Activated CD4-positive, alpha-beta T cell treated with anti-CD3 and anti-CD28 coated beads for 36 hours (primary cell): ENCODE results near the gene MIP. TPM values are rescaled to one million over a fixed set of nuclear protein-coding genes. Genes with fewer than 3 reads are reported as not detected.
"Not testable (repeated sequence)": the region's sequence is repeated elsewhere in the genome, so short reads cannot be mapped to it uniquely, and the experiment has no call there.

ENCODE experiments used
- ATAC-seq: fragments of 200-7000 bp; cut with Tn5 transposase; one replicate; pipeline ENCODE4 v1.10.0; 2021; ENCODE audit warnings: mild to moderate bottlenecking, moderate library complexity
- CTCF ChIA-PET: fragments of 350-600 bp; sonication (Branson Sonifier 250); formaldehyde crosslinking; loops from one replicate; lab custom pipeline; 2021; ENCODE audit warnings: antibody characterized with exemption; lab: Charles Lee
- POLR2A ChIA-PET: fragments of 350-600 bp; sonication (Branson Sonifier 250); formaldehyde crosslinking; loops from one replicate; lab custom pipeline; 2021; ENCODE audit warnings: antibody characterized with exemption, inconsistent platforms; lab: Charles Lee
- DNase-seq: peaks from one replicate; pipeline ENCODE4 v3.0.0-alpha.2; 2020
- H3K27ac Mint-ChIP-seq: one replicate; pipeline ENCODE4 v1.8.0; 2021; ENCODE audit warnings: mixed read lengths
- H3K27me3 Mint-ChIP-seq: one replicate; pipeline ENCODE4 v1.8.0; 2021; ENCODE audit warnings: mixed read lengths
- H3K36me3 Mint-ChIP-seq: one replicate; pipeline ENCODE4 v1.8.0; 2021; ENCODE audit warnings: low read depth, mixed read lengths
- H3K4me1 Mint-ChIP-seq: one replicate; pipeline ENCODE4 v1.8.0; 2021; ENCODE audit warnings: mixed read lengths
- H3K4me3 Mint-ChIP-seq: one replicate; pipeline ENCODE4 v1.8.0; 2021; ENCODE audit warnings: mild to moderate bottlenecking, moderate library complexity, mixed read lengths
- H3K9me3 Mint-ChIP-seq: one replicate; pipeline ENCODE4 v1.8.0; 2021; ENCODE audit warnings: low read depth, mixed read lengths
- intact Hi-C, 2 experiments: fragments of 100-400 bp; cut with DNase I in 1 of 2; cut with micrococcal nuclease in 1 of 2; formaldehyde crosslinking; loops; one replicate each; pipeline versions ENCODE4 v1.14.2 to v1.15.1; 2022 to 2024; cut with DNase I, micrococcal nuclease
- total RNA-seq, 2 experiments: library from RNA; stranded (reverse); gene quantifications; one replicate each; pipeline ENCODE4 v1.2.3, GENCODE V29; 2021

MIP gene
- not detected for total RNA-seq

DNA sequence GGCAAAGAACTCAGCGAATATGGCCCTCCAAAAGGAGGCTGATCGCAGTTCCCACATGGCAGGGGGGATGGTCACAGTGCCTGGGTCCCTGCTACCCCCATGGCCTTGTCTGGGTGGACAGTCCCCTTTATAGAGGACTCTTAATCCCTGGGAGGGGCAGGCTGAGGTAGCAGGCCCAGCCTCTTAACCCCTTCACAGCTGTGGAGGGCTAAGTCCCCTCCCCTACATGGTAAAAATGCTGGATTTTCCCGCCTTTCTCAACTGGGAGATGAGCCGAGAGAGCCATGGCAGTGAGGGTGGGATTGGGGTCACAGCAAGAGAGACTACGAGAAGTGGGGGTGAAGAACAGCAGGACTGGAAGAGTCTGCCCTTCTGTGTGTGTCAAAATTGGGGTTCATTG is at the start of gene MIP:
MIP (minus strand) TSS at position 101 of the 400 bp plus-strand sequence; CDS start at position 57, 44 bp downstream.
- H3K27ac Mint-ChIP-seq = no peak within 1 kb of the TSS
- H3K36me3 Mint-ChIP-seq = no peaks in the 10 kb centered on the region
- H3K27me3 Mint-ChIP-seq = no peaks in the 10 kb centered on the region
- ATAC-seq (no peak), DNase-seq (no peak)
- intact Hi-C loops = no loop called here
- H3K4me1 Mint-ChIP-seq = peaks cover 5% of the 10 kb centered on the region
- H3K4me3 Mint-ChIP-seq = no peak within 1 kb of the TSS
- H3K9me3 Mint-ChIP-seq = no peaks in the 10 kb centered on the region
- CTCF ChIA-PET = interaction anchor here (1.2 kb wide), 1 partner anchor 10 kb away, joined by 6 read pairs; no protein-coding TSS in a partner anchor
- POLR2A ChIA-PET = no interaction called here

DNA sequence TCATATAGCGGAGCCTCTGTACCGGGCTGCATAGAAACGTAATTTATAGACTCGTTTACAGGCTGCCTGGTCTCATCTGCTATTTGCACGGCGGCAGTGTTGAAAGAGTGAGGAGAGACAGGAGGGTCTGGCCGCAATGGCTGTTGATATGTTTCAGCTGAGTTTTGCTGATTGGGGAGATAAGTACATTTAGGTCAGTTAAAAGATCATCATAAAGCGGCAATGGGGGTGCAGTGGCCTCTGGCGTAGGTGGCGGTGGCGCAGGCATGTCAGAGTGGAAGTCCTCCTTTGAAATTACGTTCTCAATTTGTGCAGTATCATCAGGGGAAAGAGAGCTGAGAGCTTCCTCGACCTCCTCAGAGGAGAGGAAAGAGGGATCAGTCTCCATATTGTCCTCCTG is 45.4 kb upstream of the MIP start:
- POLR2A ChIA-PET, H3K9me3 Mint-ChIP-seq, H3K4me3 Mint-ChIP-seq, ATAC-seq, H3K27me3 Mint-ChIP-seq, H3K36me3 Mint-ChIP-seq, DNase-seq, intact Hi-C loops, H3K27ac Mint-ChIP-seq, H3K4me1 Mint-ChIP-seq: not testable (repeated sequence)
- CTCF ChIA-PET = interaction anchor here (0.6 kb wide), 1 partner anchor 113 kb away, joined by 3 read pairs; no protein-coding TSS in a partner anchor

DNA sequence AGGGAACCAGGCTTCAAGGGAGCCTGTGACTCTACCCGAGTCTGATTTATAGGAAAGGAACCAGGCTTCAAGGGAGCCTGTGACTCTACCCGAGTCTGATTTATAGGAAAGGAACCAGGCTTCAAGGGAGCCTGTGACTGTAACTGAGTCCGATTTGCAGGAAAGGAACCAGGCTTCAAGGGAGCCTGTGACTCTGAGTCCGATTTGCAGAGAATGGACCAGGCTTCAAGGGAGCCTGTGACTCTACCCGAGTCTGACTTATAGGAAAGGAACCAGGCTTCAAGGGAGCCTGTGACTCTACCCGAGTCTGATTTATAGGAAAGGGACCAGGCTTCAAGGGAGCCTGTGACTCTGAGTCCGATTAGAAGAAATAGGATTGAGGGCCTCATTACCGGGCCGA is 45.0 kb upstream of the MIP start:
- H3K27ac Mint-ChIP-seq, H3K36me3 Mint-ChIP-seq, ATAC-seq, POLR2A ChIA-PET, H3K27me3 Mint-ChIP-seq, H3K4me3 Mint-ChIP-seq, intact Hi-C loops, DNase-seq, CTCF ChIA-PET, H3K9me3 Mint-ChIP-seq, H3K4me1 Mint-ChIP-seq: not testable (repeated sequence)

- CTCF ChIA-PET = interaction anchor here (0.6 to 0.9 kb wide), 3 partner anchors 14 to 140 kb away, joined by 3 to 4 read pairs (median 3); no protein-coding TSS in a partner anchor
- DNase-seq, POLR2A ChIA-PET, H3K4me3 Mint-ChIP-seq, H3K27me3 Mint-ChIP-seq, H3K9me3 Mint-ChIP-seq, intact Hi-C loops, H3K4me1 Mint-ChIP-seq, H3K27ac Mint-ChIP-seq, H3K36me3 Mint-ChIP-seq, ATAC-seq: not testable (repeated sequence)
Observed at GRCh38 chr12:56498126-56498902, 43.9 kb upstream of the MIP start.

DNA sequence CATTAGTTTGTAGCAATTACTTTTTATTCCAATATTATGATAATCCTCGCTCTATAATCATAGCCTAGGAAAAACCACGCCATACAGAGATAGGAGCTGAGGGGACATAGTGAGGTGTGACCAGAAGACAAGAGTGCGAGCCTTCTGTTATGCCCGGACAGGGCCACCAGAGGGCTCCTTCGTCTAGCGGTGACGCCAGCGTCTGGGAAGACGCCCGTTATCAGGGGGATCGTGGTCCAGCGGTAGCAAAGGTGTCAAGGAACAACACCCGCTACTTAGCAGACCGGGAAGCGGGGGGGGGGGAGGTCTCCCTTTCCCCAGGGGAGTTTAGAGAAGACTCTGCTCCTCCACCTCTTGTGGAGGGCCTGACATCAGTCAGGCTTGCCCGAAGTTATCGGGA is 42.2 kb upstream of the MIP start:
- CTCF ChIA-PET = interaction anchor here (0.7 to 1.4 kb wide), 6 partner anchors 9 to 84 kb away, joined by 3 to 5 read pairs (median 4); partner anchors contain the start of genes GLS2 and RBMS2
- H3K27me3 Mint-ChIP-seq, H3K27ac Mint-ChIP-seq, H3K4me3 Mint-ChIP-seq, H3K4me1 Mint-ChIP-seq, POLR2A ChIA-PET, intact Hi-C loops, ATAC-seq, H3K36me3 Mint-ChIP-seq, H3K9me3 Mint-ChIP-seq: not testable (repeated sequence)
- peak; percentile 71 for DNase-seq

GRCh38 chr12:56494481-56494880 is 40.0 kb upstream of the MIP start:
- POLR2A ChIA-PET, CTCF ChIA-PET, H3K36me3 Mint-ChIP-seq, intact Hi-C loops, H3K4me3 Mint-ChIP-seq, ATAC-seq, H3K4me1 Mint-ChIP-seq, H3K9me3 Mint-ChIP-seq, DNase-seq, H3K27ac Mint-ChIP-seq: not testable (repeated sequence)
- H3K27me3 Mint-ChIP-seq = peaks cover 17% of the 10 kb centered on the region

DNA sequence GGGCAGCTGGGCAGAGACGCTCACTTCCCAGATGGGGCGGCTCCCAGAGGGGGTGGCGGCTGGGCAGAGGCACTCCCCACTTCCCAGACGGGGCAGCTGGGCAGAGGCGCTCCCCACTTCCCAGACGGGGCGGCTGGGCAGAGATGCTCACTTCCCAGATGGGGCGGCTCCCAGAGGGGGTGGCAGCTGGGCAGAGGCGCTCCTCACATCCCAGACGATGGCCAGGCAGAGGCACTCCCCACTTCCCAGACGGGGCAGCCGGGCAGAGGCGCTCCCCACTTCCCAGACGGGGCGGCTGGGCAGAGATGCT is 39.6 kb upstream of the MIP start:
- intact Hi-C loops, H3K27ac Mint-ChIP-seq, ATAC-seq, H3K4me3 Mint-ChIP-seq, H3K36me3 Mint-ChIP-seq, POLR2A ChIA-PET, H3K4me1 Mint-ChIP-seq, H3K9me3 Mint-ChIP-seq, CTCF ChIA-PET, DNase-seq: not testable (repeated sequence)
- H3K27me3 Mint-ChIP-seq = peaks cover 20% of the 10 kb centered on the region

DNA sequence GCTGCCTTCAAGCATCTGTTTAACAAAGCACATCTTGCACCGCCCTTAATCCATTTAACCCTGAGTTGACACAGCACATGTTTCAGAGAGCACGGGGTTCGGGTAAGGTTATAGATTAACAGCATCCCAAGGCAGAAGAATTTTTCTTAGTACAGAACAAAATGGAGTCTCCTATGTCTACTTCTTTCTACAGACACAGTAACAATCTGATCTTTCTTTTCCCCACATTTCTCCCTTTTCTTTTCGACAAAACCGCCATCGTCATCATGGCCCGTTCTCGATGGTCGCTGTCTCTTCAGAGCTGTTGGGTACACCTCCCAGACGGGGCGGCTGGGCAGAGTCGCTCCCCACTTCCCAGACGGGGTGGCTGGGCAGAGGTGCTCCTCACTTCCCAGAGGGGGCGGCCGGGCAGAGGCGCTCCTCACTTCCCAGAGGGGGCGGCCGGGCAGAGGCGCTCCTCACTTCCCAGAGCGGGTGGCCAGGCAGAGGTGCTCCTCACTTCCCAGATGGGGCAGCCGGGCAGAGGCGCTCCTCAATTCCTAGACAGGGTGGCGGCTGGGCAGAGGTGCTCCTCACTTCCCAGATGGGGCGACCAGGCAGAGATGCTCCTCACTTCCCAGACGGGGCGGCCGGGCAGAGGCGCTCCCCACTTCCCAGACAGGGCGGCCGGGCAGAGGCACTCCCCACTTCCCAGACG is 39.1 kb upstream of the MIP start:
- intact Hi-C loops, DNase-seq, H3K27ac Mint-ChIP-seq, H3K9me3 Mint-ChIP-seq, CTCF ChIA-PET, H3K36me3 Mint-ChIP-seq, H3K4me1 Mint-ChIP-seq, ATAC-seq, H3K4me3 Mint-ChIP-seq, POLR2A ChIA-PET: not testable (repeated sequence)
- peaks cover 26% of the 10 kb centered on the region for H3K27me3 Mint-ChIP-seq

DNA sequence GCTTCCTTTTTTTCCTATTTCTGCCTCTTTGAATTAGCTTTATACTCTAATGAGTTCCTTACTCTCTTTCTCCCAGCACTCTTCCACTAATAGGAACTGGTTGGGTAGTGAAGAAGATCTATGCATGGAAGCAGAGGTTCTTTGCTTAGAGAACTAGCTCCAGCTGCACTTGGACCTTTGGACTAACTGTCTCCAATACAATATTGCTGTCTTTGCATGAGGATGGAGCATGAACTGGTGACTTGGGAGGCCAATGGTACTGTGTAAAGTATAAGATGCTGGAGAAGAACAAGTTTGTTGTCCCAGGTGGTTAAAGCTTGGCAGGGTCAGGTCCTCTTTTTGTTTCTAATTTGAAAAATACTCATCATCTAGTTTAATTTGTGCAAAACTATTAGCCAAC is 35.9 kb upstream of the MIP start:
- no peak for DNase-seq
- Mint-ChIP-seq H3K9me3 (no peaks in the 10 kb centered on the region), H3K4me3 (no peak overlapping the region), H3K27me3 (peaks cover 34% of the 10 kb centered on the region), H3K36me3 (no peaks in the 10 kb centered on the region), H3K27ac (no peak overlapping the region), H3K4me1 (peaks cover 16% of the 10 kb centered on the region)
- CTCF ChIA-PET = interaction anchor here (2.2 to 3.1 kb wide), 3 partner anchors 11 to 26 kb away, joined by 8 read pairs; no protein-coding TSS in a partner anchor
- POLR2A ChIA-PET = no interaction called here
- ATAC-seq = no peak
- intact Hi-C loops = no loop called here

DNA sequence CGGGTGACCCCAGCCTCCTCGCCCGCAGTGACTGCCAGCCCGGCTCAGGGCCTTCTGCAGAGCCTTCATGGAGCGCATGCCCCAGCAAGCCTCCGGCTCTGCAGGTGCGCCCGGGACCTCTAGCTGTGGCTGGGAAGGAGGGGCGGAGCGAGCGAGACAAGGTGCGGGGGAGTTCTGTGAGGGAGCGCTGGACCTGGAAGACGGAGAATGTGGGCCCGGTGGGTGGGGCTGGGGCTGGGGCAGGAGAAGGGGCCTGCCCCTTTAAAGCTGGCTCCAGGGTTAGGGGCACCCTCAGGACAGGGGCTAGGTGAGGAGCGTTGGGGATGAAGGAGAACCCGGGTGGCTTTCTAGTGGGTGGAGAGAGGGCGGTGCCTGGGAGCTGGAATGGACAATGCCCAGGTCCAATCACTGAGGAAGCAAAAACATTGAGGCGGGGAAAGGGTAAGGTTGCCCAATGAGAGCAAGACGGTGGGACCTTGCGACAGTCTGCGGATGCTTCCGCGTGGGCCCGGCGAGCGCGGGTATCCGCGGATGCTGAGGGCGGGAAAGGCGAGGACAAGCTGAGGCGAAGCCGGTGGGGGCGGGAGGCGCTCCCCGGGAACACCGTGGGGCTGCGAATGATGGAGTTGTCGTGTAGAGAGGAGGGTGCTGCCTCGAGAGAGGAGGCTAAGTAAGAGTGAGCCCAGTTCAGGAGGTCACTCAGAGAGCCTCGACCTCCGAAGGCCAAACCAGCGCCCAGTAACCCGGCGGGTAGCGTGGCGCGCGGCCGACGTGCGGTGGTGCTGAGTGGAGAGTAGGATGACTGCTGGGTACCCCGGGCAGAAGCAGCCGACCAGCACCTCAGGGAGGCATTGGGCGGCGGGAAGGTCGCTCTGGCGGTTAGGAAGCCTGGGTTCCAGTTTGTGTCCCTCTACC is 33.8 kb upstream of the MIP start, which contains the start of gene GLS2:
GLS2 (minus strand) TSS at position 121 of the 915 bp plus-strand sequence; CDS start at position 78, 43 bp downstream.
- H3K27ac Mint-ChIP-seq = peak within 1 kb of the TSS; percentile 73
- ChIA-PET POLR2A (interaction anchor here (0.8 to 1.1 kb wide), 3 partner anchors 10 to 1120 kb away, joined by 3 to 7 read pairs (median 4); no protein-coding TSS in a partner anchor), CTCF (interaction anchor here (0.6 to 1.8 kb wide), 7 partner anchors 8 to 423 kb away, joined by 3 to 5 read pairs (median 3); no protein-coding TSS in a partner anchor)
- H3K27me3 Mint-ChIP-seq = peaks cover 34% of the 10 kb centered on the region
- H3K9me3 Mint-ChIP-seq = no peaks in the 10 kb centered on the region
- no peaks in the 10 kb centered on the region for H3K36me3 Mint-ChIP-seq
- H3K4me3 Mint-ChIP-seq = peak within 1 kb of the TSS; percentile 74
- DNase-seq = peak; percentile 85
- peak; percentile 97 for ATAC-seq
- H3K4me1 Mint-ChIP-seq = peaks cover 16% of the 10 kb centered on the region
- intact Hi-C loops = loop anchor here in 1 of 2 experiments (1.0 kb wide), 2 partner anchors 20 to 39 kb away; partner anchors contain the start of genes SPRYD4 and TIMELESS
